ENCODE measurements around the gene DNAI2. TPM values are rescaled to one million over a fixed set of nuclear protein-coding genes. Genes with fewer than 3 reads are reported as not detected.
A peak's percentile ranks its signal among the peaks of the same experiment; 100 is the strongest.

The DNAI2 gene
- total and polyA plus RNA-seq, 8 donors = not detected

- 22 to 32% (median 27%) methylated on average over 10 to 11 of the region's 11 CpGs for WGBS, 5 donors
- peaks cover 14 to 24% (median 18%) of the 10 kb centered on the region in 4 donors for H3K4me1 ChIP-seq
- H3K9me3 ChIP-seq = no peaks in the 10 kb centered on the region
- no peaks in the 10 kb centered on the region for H3K36me3 ChIP-seq
- peak overlapping the region in 3 of 4 donors; percentile 40 to 51 (median 44) for H3K4me3 ChIP-seq
- TF ChIP-seq POLR2AphosphoS5 (IDR thresholded peaks at IDR 0.05) = no peak
- no peak for TF ChIP-seq EP300 (IDR thresholded peaks at IDR 0.05)
- no peak for TF ChIP-seq CTCF (IDR thresholded peaks at IDR 0.05)
- no peak for TF ChIP-seq POLR2A (IDR thresholded peaks at IDR 0.05)
- peak overlapping the region in 2 of 5 donors; percentile 18 to 22 for H3K27ac ChIP-seq
- DNase-seq = no peak
- intact Hi-C loops (cut with DNase I; ENCODE audit: low total_unique reads) = no loop called here
- H3K27me3 ChIP-seq = peaks cover 0 to 48% (median 29%) of the 10 kb centered on the region in 3 donors
Measured at GRCh38 chr17:74325376-74325742, 51.3 kb downstream of the DNAI2 start.

- Histone ChIP-seq H3K9me3 (no peaks in the 10 kb centered on the region), H3K27ac (peak within 1 kb of the TSS in 2 of 5 donors; percentile 18 to 22), H3K4me1 (peaks cover 14 to 24% (median 18%) of the 10 kb centered on the region in 4 donors), H3K4me3 (peak within 1 kb of the TSS; percentile 40 to 51 (median 42)), H3K27me3 (peaks cover 0 to 52% (median 29%) of the 10 kb centered on the region in 3 donors), H3K36me3 (no peaks in the 10 kb centered on the region)
- peak; percentile 55 to 79 for DNase-seq
- intact Hi-C loops (cut with DNase I; ENCODE audit: low total_unique reads) = no loop called here
- 5 to 18% (median 6%) methylated on average over 8 to 73 of the region's 73 CpGs for WGBS, 5 donors
- no peak for TF ChIP-seq POLR2A (IDR thresholded peaks at IDR 0.05)
- no peak for TF ChIP-seq CTCF (IDR thresholded peaks at IDR 0.05)
- no peak for TF ChIP-seq EP300 (IDR thresholded peaks at IDR 0.05)
- no peak for TF ChIP-seq POLR2AphosphoS5 (IDR thresholded peaks at IDR 0.05)
Measured at GRCh38 chr17:74325743-74326379, 51.8 kb downstream of the DNAI2 start, which contains the start of gene KIF19. TSS of gene KIF19 (plus strand) at chr17:74326226. CDS start at chr17:74326350, 124 bp downstream.

GRCh38 chr17:74326506-74326905 lies 52.5 kb downstream of the DNAI2 start:
- no peaks in the 10 kb centered on the region for H3K9me3 ChIP-seq
- intact Hi-C loops (cut with DNase I; ENCODE audit: low total_unique reads) = no loop called here
- no peaks in the 10 kb centered on the region for H3K36me3 ChIP-seq
- 18 to 31% (median 25%) methylated on average over 9 to 10 of the region's 10 CpGs for WGBS, 5 donors
- no peak for DNase-seq
- peak overlapping the region; percentile 40 to 51 (median 42) for H3K4me3 ChIP-seq
- no peak overlapping the region for H3K27ac ChIP-seq
- peaks cover 14 to 24% (median 18%) of the 10 kb centered on the region in 4 donors for H3K4me1 ChIP-seq
- TF ChIP-seq POLR2A (IDR thresholded peaks at IDR 0.05) = no peak
- no peak for TF ChIP-seq POLR2AphosphoS5 (IDR thresholded peaks at IDR 0.05)
- no peak for TF ChIP-seq EP300 (IDR thresholded peaks at IDR 0.05)
- no peak for TF ChIP-seq CTCF (IDR thresholded peaks at IDR 0.05)
- peaks cover 0 to 58% (median 29%) of the 10 kb centered on the region in 3 donors for H3K27me3 ChIP-seq

- H3K27ac ChIP-seq = no peak overlapping the region
- peaks cover 0 to 61% (median 32%) of the 10 kb centered on the region in 3 donors for H3K27me3 ChIP-seq
- peaks cover 14 to 24% (median 18%) of the 10 kb centered on the region in 4 donors for H3K4me1 ChIP-seq
- no peak overlapping the region for H3K4me3 ChIP-seq
- no peak for DNase-seq
- TF ChIP-seq EP300 (IDR thresholded peaks at IDR 0.05) (no peak), CTCF (IDR thresholded peaks at IDR 0.05) (no peak), POLR2A (IDR thresholded peaks at IDR 0.05) (no peak), POLR2AphosphoS5 (IDR thresholded peaks at IDR 0.05) (no peak)
- H3K36me3 ChIP-seq = no peaks in the 10 kb centered on the region
- H3K9me3 ChIP-seq = no peaks in the 10 kb centered on the region
- intact Hi-C loops (cut with DNase I; ENCODE audit: low total_unique reads) = no loop called here
- WGBS, 5 donors = 91 to 95% (median 93%) methylated on average over 3 of the region's 3 CpGs
Measured at GRCh38 chr17:74328487-74328886, 54.5 kb downstream of the DNAI2 start.

All from stomach (tissue), 9 donors.